ENCODE measurements around the gene DUSP16. TPM values are rescaled to one million over a fixed set of nuclear protein-coding genes. Genes with fewer than 3 reads are reported as not detected.

DUSP16 gene
- total RNA-seq, 1 donor from 2014 or later, result 49.4 TPM

DNA sequence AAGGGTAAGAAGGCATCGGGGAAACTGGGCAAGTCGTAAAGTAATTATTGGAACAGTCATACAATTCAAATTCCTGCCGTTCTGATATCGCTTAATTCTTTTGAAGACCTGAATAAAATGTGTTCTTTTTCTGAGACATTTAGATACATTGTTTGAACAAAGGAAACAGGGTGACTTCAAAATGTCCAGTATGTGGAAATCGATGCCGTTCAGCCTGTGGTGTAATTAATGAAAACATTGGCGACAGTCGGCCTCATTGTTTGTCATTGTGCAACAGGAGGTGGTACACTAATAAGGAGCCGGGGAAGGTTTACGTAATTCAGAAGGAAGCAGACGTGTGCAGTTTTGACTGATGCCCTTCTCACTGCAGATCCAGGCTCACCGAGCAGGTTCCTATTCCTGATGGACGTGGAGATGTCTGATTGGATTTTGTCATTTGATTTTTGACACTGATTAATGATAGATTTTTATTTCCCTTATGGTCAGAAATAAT lies 113.1 kb downstream of the DUSP16 start:
- intact Hi-C loops (cut with micrococcal nuclease), result no loop called here

DNA sequence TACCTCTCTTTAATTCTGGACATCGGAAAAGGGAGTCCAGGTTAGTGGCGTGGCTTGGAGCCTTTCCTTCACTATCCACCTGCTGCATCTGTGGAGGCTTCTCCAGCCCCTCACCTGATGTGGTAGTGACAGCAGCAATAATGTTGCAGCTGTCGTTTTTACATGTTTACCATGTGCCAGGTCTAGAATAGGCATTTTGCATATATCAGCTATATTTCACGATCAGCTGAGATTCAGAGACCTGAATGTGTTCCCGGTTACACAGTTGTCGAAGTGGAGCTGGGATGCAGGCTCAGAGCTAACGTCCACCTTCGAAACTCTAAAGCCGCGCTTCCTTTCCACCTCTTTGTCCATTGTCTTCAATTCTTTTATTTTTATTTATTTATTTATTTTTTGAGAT lies 114.8 kb downstream of the DUSP16 start:
- intact Hi-C loops (cut with micrococcal nuclease), result no loop called here

DNA sequence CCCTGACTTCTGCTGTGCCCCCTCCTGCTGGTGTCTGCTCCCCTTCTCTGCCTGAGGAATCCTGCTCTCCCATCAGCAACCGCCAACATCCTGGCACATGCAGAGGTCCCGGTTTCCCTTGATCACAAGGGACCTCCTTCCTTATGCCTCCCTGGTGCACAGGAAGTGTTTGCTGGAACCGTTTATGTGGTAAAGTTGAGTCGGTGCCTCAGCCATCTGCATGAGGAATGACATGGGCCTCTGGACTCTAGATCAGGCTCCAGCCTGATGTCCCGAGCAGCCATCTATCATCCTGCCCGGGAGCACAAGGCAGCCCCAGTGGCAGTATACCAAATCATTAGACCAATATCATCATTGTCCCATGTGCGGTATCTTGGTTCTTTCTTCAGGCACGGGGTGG lies 115.4 kb downstream of the DUSP16 start:
- intact Hi-C loops (cut with micrococcal nuclease), result no loop called here

DNA sequence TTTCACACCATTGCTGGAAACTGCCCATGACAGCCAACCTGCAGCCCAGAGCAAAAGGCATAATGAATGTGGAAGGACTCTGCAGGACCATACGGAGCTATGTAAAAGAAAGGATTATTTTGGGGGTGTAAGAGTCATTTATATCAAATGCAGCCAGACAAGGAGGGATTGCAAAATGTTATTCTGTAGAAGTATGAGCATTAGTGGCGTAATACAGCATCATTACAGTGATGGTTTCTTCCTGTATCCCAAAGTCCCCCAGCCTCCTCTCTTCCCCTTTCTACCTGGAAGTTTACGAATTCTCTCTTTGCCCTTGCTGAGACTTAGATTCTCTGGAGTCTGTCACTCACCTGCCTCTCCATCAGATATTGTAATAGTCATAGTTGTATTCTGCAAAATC lies 115.9 kb downstream of the DUSP16 start:
- intact Hi-C loops (cut with micrococcal nuclease), result no loop called here

DNA sequence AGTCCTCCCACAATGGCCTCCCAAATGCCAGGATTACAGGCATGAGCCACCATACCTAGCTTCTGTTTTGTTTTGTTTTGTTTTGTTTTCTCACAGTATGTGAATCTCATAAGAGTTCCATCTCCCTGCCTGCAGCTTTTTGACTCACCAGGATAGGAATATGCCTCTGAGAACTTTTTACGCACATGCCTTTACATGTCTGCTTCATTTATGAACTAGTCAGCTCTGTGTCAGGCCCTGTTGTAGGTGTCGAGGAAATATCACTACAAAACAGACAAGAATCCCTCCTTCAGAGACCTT lies 116.8 kb downstream of the DUSP16 start:
- intact Hi-C loops (cut with micrococcal nuclease), result no loop called here

DNA sequence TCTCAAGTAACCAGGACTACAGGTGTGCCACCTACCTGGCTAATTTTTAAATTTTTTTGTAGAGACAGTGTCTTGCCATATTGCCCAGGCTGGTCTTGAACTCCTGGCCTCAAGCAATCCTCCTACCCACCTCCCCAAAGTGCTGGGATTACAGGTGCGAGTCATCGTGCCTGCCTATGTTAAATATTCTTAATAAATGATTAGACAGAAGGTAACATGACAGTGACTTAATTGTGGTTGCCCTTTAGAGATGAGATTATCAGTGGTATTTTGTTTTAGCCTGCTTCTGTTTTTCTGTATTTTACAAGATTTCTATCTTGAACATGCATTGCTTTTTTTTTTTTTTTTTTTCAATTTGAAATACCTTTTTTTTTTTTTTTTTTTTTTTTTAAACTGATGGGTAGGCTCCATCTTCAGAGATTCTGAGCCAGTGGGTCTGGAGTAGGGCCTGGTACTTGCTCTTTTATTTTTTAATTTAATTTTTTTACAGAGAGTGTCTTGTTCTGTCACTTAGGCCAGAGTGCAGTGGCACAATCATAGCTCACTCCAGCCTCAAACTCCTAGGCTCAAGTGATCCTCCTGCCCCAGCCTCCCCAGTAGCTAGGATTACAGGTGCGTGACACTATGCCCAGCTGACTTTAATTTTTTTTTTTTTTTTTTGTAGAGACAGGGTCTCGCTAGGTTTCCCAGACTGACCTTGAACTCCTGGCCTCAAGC lies 117.3 kb downstream of the DUSP16 start:
- intact Hi-C loops (cut with micrococcal nuclease), result no loop called here

DNA sequence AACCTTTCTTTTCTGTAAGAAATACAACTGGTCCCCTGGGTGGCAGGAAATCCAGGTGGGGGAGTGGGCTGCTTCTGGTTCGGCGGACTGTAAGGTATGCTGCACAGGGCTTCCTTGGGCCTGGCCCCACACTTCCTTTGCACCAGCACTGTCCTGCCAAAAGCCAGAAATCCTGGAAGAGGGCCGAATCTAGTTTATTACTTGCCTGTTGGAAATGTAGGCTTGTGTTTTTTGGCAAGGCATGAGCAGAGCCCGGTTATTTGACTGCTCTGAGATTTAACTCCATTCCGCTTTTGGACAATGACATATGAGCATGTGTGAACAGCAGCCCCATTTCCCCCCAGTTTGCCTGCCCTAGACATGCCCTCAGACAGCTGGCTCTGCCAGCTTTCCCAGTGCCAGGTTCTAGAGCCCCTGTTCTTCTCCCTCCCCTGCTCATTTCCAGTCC lies 119.2 kb downstream of the DUSP16 start:
- intact Hi-C loops (cut with micrococcal nuclease), result loop anchor here (2.0 kb wide), 1 partner anchor 35 kb away; no protein-coding TSS in a partner anchor

DNA sequence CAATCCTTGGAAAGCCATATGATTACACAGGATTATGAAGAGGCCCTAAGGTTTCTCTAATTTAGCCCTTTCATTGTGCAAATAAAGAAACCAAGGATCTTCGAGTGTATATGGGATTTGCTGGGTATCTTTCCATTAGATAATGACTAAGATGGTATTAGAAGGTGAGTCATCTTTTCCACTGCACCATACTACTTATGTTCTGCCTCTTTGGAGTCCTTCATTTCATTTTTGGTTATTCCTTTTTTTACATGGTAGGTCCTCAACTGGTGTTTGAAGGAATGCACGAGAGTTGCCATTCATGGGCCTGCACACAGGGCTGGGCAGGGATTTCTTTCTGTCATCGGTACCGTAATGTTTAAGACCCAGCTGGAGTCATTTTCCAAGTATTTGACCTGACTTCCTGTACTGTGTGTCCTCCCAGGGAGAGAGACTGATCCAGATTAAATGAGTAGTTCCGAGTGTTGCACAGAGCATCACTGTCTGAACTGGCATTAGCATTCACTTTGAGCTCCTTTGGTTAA lies 120.1 kb downstream of the DUSP16 start:
- intact Hi-C loops (cut with micrococcal nuclease), result loop anchor here (1.0 to 2.0 kb wide), 9 partner anchors 14 to 170 kb away; no protein-coding TSS in a partner anchor

DNA sequence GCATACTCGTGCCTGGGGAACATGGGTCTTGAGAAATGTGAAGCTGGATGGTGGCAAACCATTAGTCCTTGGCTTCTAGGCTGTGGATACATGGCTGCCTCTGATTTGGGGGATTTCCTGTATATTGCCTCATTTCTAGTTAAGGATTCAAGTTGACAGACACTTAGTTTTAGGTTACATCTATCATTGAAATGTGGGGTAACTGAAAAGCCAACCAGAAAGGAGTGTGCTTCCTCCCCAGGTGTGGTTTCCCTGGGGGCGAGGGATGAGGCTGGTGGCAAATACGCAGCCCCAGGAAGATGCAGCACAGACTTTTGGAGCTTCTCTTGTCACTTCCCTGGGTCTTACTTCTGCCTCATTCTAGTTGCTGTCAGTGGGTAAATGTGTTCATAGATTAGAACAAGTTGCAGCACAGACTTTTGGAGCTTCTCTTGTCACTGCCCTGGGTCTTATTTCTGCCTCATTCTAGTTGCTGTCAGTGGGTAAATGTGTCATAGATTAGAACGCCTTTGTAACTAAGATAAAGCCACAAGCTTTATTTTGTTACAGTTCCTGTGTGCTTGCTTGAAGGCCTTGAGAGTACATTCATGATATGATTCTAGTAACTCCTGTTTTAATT lies 120.7 kb downstream of the DUSP16 start:
- intact Hi-C loops (cut with micrococcal nuclease), result loop anchor here (1.0 to 2.0 kb wide), 11 partner anchors 14 to 170 kb away; no protein-coding TSS in a partner anchor

DNA sequence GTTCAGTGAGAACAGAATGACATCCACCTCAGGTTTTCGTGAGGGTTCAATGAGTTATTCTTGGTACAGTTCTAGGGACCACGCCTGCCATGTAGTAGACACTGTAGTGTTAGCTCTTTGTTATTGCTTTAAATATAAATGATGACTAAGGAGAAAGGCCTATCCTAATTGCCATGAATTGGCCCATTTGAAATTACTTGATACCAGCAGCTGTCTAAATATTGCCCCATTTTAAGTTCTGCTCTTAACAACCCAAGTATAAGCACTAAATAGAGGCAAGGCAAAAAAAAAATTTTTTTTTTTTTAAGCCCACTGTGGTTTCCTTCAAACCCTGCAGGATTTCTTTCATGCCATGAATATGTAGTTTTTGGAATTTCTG lies 121.2 kb downstream of the DUSP16 start:
- intact Hi-C loops (cut with micrococcal nuclease), result loop anchor here (1.0 to 2.0 kb wide), 2 partner anchors 17 to 41 kb away; no protein-coding TSS in a partner anchor

DNA sequence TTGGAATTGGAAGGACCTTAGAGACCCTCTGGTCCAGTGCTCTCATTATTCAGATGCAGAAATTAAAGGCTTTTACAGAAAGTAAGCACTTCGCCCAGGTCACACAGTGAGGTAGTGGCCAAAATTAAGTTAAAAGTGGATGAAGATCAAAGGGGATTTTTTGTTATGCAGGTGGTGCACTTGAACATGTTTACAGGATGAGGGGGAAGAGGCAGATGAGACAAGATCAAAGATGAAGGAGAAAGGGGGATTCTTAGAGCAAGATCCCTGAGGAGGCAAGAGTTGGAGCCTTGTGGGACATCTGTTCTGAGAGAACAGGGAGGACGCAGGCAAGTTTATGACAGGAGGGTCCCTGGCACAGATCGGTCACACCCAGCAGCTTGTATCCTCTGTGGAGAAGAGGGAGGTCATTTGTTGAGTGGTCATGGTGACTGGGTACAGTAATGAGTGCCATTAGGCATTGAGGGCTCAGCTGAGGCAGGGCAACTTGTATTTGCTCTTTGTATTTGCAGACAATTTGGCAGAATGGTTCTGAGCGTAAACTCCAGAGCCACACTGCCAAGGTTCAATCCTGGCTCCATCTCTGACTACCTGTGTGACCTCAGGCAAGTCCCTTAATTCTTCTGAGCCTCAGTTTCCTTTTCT lies 121.8 kb downstream of the DUSP16 start:
- intact Hi-C loops (cut with micrococcal nuclease), result loop anchor here (1.0 to 2.0 kb wide), 2 partner anchors 16 to 41 kb away; no protein-coding TSS in a partner anchor

DNA sequence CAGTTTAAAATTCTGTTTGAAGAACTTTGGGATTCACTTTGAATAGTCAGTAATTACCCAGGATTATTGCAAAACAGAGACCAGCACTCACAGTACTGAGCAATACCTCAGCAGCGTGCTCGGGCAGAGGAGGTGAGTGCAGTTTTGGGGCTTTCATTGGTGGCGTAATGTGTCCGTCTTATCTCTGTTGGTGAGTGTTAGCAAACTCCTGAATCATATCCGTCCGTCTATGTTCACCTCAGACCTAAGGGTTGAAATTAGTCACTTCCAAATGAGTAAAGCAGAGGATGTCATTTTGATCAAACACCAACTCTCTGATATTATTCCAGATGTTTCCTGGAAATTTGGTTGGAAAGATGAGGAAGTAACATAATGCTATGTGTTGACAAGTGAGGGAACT lies 123.0 kb downstream of the DUSP16 start:
- intact Hi-C loops (cut with micrococcal nuclease), result loop anchor here (2.0 kb wide), 1 partner anchor 15 kb away; no protein-coding TSS in a partner anchor

DNA sequence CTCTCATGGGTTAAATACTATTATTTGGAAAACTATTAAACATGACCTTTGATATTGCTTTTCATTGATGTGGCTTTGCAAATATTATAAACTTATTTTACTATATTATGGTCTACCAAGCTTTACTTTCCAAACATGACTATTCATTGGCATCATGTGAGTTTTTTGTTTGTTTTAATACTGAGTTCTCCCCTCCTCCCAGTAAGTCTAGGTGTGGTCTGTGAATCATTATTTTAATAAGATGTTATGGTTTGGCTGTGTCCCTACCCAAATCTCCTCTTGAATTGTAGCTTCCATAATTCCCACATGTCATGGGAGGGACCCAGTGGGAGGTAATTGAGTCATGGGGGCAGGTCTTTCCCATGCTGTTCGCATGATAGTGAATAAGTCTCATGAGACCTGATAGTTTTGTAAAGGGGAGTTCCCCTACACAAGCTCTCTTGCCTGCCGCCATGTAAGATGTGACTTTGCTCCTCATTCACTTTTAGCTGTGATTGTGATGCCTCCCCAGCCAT lies 125.8 kb downstream of the DUSP16 start:
- intact Hi-C loops (cut with micrococcal nuclease), result no loop called here

DNA sequence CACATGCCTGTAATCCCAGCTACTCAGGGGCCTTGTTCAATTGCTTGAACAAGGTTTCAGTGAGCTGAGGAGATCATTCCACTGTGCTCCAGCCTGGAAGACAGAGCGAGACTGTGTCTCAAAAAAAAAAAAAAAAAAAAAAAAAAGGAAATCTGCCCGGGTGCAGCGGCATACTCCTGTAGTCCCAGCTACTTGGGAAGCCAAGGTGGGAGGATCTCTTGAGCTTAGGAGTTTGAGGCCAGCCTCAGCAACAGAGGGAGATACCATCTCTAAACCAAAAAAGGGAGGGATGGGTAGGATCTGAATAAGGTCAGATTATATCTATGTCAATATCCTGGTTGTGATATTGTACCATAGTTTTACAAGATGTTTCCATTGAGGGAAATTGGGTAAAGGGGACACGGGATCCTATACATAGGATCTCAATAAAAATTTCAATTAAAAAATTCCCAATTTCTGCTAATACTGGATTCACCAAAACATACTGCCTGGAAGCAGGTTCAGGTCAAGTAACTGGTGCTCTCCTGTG lies 129.4 kb downstream of the DUSP16 start:
- intact Hi-C loops (cut with micrococcal nuclease), result no loop called here

DNA sequence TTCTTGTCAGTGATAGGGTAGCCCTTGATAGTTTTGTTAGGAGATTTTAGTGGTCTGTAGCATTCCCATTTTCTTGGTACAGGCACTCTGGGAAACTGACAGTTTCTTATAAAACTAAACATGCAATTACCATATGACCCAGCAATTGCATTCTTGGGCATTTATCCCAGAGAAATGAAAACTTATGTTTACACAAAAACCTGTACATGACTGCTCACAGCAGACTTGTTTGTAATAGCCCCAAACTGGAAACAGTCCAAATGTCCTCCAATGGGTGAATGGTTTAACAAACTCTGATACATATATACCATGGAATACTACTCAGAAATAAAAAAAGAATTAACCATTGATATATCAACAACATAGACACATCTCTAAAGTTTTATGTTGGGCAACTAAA lies 130.3 kb downstream of the DUSP16 start:
- intact Hi-C loops (cut with micrococcal nuclease), result no loop called here

DNA sequence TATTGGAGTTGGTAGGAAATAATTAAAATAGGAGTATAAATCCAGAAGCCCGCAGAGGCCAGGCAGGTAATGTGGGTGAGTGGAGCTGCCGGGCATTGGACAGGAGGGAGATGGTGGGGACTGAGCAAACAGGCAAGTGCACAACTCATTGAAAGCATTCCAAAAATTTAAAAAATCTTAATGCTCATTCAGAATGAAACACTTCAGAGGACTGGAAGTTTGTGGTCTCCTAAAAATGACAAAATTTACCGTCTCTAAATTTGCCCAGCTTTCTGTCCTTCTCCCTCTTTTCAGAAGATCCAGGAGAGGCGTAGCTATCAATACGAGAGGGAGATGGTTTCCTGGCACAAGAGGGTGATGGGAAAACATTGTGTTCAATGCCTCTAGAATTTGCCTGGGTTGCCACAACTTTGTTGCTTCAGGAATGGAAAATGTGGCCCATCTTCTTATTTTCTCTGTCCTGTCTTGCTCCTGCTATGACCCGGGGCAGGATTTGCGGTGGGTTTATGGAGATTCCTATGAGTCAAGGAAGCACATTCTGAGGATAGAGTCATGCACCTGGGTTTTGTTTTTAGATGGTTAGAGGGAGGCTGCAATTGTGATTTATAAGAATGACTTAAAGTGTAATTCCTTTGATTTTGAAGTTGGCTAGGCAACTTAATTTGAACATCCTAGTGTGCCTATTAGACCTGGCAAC lies 133.6 kb downstream of the DUSP16 start:
- intact Hi-C loops (cut with micrococcal nuclease), result no loop called here

DNA sequence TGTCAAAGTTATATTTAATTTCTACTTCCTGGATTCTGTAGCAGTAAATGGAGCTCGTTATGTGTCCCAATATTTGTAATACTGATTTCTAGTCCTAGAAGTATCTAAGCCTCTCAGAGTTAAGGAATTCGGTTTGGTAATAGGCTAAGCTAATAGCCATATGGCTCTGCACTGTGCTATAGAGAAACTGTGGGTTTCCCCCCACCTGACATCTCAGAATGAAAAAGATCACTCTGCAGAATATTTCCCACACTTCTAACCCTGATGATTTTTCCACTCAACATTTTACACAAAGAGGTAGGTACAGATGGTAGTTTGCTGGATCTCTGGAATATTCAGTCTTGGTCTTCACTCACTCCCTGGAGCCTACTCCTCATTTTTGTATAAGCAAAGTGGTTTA lies 134.6 kb downstream of the DUSP16 start:
- intact Hi-C loops (cut with micrococcal nuclease), result no loop called here

DNA sequence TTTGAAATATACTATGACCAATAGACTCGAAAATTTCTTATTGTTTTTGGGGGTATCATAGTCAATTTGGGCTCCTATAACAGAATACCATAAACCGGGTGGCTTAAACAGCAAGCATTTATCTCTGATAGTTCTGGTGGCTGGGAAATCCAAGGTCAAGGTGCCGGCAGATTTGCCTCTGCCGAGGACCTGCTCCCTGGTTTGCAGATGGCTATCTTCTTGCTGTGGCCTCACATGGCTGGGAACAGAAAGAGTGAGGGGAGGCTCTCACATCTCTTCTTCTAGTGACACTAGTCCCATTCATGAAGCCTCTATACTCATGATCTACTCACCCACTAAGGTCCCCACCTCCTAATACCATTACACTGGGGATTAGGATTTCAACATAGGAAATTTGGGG lies 135.1 kb downstream of the DUSP16 start:
- intact Hi-C loops (cut with micrococcal nuclease), result no loop called here

DNA sequence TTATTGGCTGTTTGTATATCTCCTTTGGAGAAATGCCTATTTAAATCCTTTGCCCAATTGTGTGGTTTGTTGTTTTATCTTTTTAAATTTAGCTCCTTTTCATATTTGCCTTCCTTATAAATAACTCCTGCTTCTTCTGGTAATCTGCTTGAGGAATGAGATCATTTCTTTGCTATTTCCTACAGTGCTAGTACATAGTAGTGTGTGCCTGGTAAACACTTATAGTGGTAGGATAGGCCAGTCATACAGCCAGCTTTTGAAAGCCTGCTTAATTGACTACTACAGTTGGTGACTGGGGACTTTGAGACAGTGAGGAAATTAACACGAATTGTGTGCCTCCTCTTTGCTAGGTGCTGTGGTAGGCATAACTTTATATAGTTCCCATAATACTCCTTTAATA lies 137.0 kb downstream of the DUSP16 start:
- intact Hi-C loops (cut with micrococcal nuclease), result loop anchor here (2.0 kb wide), 1 partner anchor 15 kb away; no protein-coding TSS in a partner anchor

DNA sequence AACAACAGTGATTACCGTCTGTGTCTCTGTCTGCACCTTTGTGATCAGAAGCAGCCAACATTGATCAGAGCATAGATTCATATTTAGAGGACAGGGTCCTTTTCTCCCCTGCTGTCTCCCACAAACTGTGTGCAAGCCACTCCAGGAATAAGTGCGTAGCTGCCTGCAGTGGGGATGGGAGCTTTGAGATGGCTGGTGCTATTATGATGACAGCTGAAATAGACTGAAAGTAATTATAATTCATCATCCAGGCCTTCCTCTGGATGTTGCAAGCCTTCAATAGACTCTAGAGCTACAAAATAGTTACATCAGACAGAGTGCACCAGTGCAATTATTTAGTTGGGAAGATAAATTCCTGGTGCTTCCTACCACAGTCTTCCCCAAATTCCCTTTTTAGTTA lies 137.7 kb downstream of the DUSP16 start:
- intact Hi-C loops (cut with micrococcal nuclease), result loop anchor here (2.0 kb wide), 1 partner anchor 16 kb away; no protein-coding TSS in a partner anchor
